NCI-H748 (cell line): ENCODE data around the gene UPK2.
A peak's percentile ranks its signal among the peaks of the same experiment; 100 is the strongest.

Experiments used
- DNase-seq: peaks from one replicate; lab custom pipeline; 2025; ENCODE audit not compliant: unreplicated experiment; lab: John Stamatoyannopoulos, UW

UPK2 gene

GRCh38 chr11:118956094-118956846, at the start of gene UPK2:
Gene UPK2, plus strand, starts transcription at chr11:118956298. Its CDS starts 53 bp downstream, at chr11:118956351.
- peak; percentile 75 for DNase-seq

DNA sequence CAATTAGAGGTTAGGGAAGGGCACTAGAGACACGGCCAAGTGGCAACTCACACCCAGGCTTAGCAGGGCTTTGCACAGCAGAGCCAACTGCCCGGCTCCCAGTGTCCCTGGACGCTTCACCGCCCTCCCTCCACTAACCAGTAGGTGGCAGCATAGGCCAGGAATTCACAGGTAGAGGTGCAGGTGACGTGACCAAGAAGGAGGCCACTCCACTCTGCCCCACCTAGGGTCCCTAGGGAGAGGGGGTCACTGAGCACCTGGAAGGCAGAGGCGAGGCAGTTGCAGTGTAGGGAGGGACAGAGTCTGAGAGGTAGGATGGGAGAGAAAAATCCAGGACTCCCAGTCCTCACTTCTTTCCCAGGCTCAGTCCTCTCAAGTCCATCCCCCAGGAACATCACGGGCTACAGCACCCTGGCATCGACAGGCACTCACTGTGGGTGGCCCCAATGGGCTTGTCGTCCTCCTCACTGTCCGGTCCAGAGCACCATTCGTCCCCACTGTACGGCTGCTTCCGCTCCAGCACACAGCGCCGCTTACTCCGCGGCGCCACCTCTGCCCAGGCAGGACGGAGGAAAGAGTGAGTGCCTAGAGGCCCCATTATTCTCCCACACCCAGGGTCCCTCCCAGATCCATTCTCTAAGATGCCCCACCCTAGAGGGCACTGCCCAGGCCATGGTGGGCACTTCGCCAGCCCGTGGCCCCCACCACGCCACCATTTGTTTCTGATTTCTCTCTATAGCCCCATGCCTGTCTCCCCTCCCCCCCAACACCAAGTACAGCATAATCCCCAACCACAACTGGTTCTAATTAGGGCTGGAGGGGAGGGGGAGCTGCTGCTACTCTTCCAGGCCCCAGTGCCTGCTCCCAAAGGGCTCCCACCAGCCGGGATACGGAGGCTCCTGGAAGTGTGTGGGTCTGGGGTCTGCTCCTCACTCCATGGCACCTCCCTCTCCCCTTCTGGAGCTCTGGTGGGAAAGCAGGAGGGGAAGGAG, 48.8 kb upstream of the UPK2 start:
- peak; percentile 72 for DNase-seq

GRCh38 chr11:118908264-118908663, 47.8 kb upstream of the UPK2 start:
- DNase-seq: no peak

- no peak for DNase-seq
These were observed 47.0 kb upstream of the UPK2 start for GRCh38 chr11:118908901-118909618.

DNA sequence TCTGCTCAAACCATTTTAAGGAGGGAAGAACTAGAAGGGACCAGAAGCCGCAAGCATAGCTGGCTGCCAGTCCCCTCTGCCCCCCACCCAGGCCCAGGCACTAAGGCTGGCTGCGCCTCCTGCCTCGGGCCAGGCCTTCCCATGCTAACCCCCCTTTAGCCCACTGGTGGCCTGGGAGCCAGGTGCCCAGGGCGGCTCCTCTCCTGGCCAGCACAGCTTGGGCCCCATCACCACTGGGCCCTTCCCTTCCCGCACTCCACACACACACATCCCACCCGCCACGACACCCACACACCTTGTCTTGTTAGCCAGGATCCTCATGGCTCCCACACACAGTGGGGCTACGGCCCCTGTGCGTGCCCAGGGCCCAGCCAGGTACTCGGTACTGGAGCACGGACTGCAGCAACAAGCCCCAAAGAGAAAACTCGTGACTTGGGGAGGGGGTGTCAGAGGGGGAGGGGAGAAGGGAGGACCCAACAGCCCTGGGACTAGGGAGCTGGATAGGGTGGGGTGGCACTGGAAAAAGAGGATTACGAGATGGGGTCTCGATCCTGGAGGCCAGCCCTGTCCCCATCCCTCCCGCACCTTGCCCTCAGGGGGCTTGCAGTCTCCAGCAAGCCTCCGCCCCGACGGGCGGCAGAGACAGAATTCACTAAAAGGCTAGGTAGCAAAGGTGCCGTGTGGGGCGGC, 46.3 kb upstream of the UPK2 start:
- DNase-seq: no peak

DNA sequence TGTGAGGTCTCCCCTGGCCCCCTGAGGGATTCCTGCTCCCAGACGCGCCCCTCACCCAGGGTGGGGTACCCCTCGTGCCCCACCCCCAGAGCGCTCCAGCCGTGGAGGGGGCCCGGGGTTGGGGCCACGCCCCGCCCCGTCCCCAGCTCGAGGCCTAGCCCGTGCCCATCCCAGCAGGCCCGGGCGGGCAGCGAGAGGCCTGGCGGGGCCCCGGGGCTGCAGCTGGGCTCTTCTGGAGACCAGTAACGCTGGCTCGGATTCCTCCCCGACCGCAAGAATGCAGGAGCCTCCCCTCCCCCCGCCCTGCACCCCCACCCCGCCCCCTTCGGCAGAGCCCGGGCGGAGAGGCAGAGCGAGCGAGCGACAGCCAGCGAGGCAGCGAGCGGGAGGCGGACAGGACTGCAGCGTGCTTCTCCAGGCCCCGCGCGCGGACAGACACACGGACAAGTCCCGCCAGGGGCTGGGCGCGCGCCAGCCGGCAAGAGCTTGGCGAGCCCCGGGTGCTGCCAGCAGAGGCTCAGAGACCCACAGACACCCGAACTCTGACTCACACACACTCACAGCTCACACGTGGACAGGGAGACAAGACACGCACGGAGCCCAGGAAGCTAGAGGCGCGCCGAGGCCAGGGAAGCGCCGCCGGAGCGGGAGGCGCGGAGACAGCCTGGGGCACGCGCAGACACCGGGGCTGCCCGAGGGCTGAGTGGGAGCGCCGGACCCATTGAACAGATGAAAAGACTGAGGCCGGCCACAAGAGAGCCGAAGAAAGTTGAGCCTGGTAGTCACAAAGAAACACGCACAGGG, 45.6 kb upstream of the UPK2 start:
- DNase-seq: no peak

- DNase-seq: no peak
These were observed 44.8 kb upstream of the UPK2 start for GRCh38 chr11:118911113-118911879.

GRCh38 chr11:118911880-118912741, 44.0 kb upstream of the UPK2 start:
- DNase-seq: no peak

DNA sequence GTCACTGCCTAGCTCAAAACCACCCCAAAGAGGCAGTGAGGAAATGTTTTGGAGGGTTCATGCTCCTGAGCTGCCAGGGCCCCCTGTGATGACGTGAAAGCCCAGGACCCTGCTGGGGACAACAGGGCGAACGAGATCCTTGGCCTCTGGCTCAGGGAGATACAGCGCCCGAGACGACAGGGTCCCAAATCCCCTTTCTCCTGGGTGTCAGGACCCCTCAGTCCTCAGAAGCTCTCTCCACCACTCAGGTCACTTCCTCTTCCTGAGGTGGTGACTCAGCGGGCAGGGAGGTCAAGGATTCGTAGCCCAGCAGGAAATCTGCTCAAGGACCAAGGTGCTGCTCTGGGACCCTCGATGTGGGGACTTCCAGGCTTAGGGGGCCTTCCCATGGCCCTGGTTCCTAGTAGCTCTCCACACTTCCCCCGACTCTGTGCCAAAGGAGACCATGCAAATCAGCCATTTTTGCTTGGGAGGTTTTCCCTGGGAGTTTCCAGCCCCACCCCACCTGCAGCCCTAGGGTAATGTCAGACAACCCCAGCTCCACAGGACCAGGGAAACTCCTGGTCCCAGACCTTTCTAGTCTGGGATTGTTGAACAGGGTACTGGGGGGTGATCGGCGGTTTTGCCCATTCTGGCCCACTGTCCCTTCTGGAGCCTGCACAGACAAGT, 43.2 kb upstream of the UPK2 start:
- DNase-seq: no peak

DNA sequence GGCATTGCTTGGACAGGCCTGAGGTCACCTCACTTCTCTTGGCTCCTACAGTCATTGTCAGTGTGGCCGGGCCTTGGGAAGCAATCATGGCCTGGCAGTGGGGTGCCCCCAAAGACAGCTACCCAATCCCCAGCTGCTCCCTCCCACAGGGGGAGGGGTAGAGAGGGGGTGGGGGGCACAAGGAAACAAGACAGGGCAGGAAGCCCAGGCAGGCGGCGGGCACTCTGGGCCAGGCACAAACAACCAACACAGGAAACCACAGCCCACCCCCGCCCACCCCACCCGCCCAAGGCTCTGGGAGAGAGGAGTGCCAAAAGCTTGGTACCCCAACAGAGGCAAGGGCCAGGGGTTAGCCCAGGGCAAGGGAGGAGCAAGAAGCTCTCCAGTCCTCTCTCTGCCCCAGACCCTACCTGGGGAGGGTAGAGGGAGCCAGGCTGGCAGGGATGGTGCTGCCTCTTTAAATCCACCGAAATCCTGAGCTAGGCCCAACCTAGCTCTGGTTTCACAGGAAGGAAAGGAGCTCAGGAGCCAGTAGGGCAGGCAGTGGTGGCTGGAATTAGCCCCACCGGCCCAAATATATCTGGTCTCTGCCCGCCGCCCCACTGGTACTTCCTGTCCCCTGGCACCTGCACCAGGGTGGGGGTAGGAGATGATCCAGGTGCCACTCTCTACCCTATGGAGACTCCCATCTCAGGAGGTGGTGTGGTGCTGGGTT, 42.5 kb upstream of the UPK2 start:
- no peak for DNase-seq

- DNase-seq: no peak
These were observed 41.8 kb upstream of the UPK2 start for GRCh38 chr11:118914178-118914918.

- DNase-seq: no peak
These were observed 41.1 kb upstream of the UPK2 start for GRCh38 chr11:118914987-118915386.

GRCh38 chr11:118915396-118915795, 40.7 kb upstream of the UPK2 start:
- DNase-seq: no peak

DNA sequence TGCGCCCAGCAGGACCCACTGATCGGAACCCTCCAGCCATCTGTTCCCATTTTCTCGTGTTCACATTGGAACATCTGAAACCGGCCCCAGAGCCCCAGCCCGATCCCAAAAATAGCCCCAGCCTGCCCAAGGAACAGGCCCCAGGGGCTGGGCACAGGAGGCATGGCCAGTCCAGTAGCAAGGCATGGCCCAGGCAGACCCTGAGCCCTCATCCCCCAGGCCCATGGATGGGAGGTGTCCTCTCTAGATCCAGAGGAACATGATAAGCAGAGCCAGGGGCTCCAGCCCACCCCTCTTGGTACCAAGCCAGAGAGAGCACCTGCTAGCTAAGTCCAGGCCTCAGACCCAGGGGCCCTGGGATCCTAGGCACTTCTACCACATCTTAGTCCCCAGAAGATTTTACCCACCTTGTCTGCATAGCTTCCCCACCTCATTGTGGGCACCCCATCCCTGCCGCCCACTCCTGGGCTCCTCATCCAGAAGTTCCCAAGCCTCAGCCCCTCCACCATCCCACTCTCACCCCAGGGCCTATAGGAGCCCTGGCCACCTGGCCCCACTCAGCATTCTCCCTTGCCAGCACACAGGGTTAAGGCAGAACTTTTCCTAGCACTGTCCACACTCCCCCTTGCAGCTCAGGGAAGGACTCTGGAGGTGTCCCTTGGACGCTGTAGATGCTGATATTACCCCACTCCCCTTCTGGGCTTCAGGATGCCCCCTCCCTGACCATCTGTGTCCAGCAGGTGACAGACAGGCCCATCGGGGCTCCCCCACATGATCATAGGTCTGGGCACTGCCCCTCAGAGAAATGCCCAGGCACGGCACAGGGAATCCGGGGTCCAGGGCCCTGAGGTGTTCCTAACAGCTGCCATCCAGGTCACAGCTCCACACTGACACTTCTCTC, 39.9 kb upstream of the UPK2 start:
- DNase-seq: no peak

- no peak for DNase-seq
These were observed 39.2 kb upstream of the UPK2 start for GRCh38 chr11:118916842-118917388.
